Measurements from ENCODE around the gene SPRR4. TPM values are rescaled to one million over a fixed set of nuclear protein-coding genes. Genes with fewer than 3 reads are reported as not detected.

SPRR4 gene
- total RNA-seq, 1 experiment from 2014 or later = not detected

DNA sequence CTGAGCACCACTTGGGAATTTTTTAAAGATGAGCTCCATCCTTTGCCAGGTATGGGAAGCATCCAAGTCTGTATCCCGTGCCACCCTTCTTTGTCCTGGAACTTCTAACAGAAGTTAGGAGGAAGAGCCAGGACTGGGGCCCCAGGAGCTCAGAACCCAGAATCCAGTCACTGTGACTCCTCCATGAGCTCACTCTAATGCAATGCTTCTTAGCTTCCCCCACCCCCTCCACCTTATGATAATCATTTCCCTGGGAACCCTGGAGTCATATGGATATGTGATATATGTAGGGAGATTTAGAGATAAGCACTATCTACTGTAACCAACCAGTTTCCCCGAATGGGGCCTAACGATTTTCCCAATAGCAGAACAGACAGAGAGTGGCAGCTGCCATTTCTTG is 24.2 kb upstream of the SPRR4 start:
- CTCF ChIA-PET = interaction anchor here (0.9 to 1.2 kb wide), 3 partner anchors 28 to 247 kb away, joined by 3 to 4 read pairs (median 4); partner anchors contain the start of gene SMCP

More for the DNA sequence above, 24.2 kb upstream of the SPRR4 start:
- no peak for ATAC-seq
- Mint-ChIP-seq H3K4me3 (no peak overlapping the region), H3K9me3 (peaks cover 1% of the 10 kb centered on the region), H3K4me1 (no peaks in the 10 kb centered on the region), H3K27me3 (ENCODE audit: low read depth) (peaks cover 4% of the 10 kb centered on the region; the same call in 1 of the 2 replicates), H3K36me3 (no peaks in the 10 kb centered on the region), H3K27ac (no peak overlapping the region)
- no peak for DNase-seq (ENCODE audit: low spot score)
- POLR2A ChIA-PET = no interaction called here
- TF ChIP-seq ZNF671 (CRISPR knock-in tag; IDR thresholded peaks at IDR 0.05) = no peak
- no peak for TF ChIP-seq USF1 (CRISPR knock-in tag; IDR thresholded peaks at IDR 0.05)
- TF ChIP-seq, protein P1, sequence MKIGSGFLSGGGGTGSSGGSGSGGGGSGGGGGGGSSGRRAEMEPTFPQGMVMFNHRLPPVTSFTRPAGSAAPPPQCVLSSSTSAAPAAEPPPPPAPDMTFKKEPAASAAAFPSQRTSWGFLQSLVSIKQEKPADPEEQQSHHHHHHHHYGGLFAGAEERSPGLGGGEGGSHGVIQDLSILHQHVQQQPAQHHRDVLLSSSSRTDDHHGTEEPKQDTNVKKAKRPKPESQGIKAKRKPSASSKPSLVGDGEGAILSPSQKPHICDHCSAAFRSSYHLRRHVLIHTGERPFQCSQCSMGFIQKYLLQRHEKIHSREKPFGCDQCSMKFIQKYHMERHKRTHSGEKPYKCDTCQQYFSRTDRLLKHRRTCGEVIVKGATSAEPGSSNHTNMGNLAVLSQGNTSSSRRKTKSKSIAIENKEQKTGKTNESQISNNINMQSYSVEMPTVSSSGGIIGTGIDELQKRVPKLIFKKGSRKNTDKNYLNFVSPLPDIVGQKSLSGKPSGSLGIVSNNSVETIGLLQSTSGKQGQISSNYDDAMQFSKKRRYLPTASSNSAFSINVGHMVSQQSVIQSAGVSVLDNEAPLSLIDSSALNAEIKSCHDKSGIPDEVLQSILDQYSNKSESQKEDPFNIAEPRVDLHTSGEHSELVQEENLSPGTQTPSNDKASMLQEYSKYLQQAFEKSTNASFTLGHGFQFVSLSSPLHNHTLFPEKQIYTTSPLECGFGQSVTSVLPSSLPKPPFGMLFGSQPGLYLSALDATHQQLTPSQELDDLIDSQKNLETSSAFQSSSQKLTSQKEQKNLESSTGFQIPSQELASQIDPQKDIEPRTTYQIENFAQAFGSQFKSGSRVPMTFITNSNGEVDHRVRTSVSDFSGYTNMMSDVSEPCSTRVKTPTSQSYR (CRISPR knock-in tag; IDR thresholded peaks at IDR 0.05) = no peak
- no peak for TF ChIP-seq GABPB1 (CRISPR knock-in tag; IDR thresholded peaks at IDR 0.05)
- no peak for TF ChIP-seq FOXP1 (CRISPR knock-in tag; IDR thresholded peaks at IDR 0.05; ENCODE audit: borderline replicate concordance)
- no peak for TF ChIP-seq CDX4 (CRISPR knock-in tag; IDR thresholded peaks at IDR 0.05; ENCODE audit: borderline replicate concordance)
- TF ChIP-seq MYBL2 (CRISPR knock-in tag; IDR thresholded peaks at IDR 0.05) = no peak
- no peak for TF ChIP-seq EMX1 (CRISPR knock-in tag; IDR thresholded peaks at IDR 0.05)
- TF ChIP-seq ZNF416 (CRISPR knock-in tag; IDR thresholded peaks at IDR 0.05) = no peak
- no peak for TF ChIP-seq GRHL2 (CRISPR knock-in tag; IDR thresholded peaks at IDR 0.05; ENCODE audit: insufficient replicate concordance, severe bottlenecking)
- no peak for TF ChIP-seq ZNF396 (CRISPR knock-in tag; IDR thresholded peaks at IDR 0.05; ENCODE audit: borderline replicate concordance)
- TF ChIP-seq CREM (CRISPR knock-in tag; IDR thresholded peaks at IDR 0.05) = no peak
- no peak for TF ChIP-seq HMGA2 (CRISPR knock-in tag; IDR thresholded peaks at IDR 0.05)
- no peak for TF ChIP-seq ATF1 (CRISPR knock-in tag; IDR thresholded peaks at IDR 0.05)
- TF ChIP-seq, protein P2, sequence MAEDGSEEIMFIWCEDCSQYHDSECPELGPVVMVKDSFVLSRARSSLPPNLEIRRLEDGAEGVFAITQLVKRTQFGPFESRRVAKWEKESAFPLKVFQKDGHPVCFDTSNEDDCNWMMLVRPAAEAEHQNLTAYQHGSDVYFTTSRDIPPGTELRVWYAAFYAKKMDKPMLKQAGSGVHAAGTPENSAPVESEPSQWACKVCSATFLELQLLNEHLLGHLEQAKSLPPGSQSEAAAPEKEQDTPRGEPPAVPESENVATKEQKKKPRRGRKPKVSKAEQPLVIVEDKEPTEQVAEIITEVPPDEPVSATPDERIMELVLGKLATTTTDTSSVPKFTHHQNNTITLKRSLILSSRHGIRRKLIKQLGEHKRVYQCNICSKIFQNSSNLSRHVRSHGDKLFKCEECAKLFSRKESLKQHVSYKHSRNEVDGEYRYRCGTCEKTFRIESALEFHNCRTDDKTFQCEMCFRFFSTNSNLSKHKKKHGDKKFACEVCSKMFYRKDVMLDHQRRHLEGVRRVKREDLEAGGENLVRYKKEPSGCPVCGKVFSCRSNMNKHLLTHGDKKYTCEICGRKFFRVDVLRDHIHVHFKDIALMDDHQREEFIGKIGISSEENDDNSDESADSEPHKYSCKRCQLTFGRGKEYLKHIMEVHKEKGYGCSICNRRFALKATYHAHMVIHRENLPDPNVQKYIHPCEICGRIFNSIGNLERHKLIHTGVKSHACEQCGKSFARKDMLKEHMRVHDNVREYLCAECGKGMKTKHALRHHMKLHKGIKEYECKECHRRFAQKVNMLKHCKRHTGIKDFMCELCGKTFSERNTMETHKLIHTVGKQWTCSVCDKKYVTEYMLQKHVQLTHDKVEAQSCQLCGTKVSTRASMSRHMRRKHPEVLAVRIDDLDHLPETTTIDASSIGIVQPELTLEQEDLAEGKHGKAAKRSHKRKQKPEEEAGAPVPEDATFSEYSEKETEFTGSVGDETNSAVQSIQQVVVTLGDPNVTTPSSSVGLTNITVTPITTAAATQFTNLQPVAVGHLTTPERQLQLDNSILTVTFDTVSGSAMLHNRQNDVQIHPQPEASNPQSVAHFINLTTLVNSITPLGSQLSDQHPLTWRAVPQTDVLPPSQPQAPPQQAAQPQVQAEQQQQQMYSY (CRISPR knock-in tag; IDR thresholded peaks at IDR 0.05) = no peak
- no peak for TF ChIP-seq E2F1 (CRISPR knock-in tag; IDR thresholded peaks at IDR 0.05)
- no peak for TF ChIP-seq JUN (CRISPR knock-in tag; IDR thresholded peaks at IDR 0.05)
- TF ChIP-seq NR3C1 (CRISPR knock-in tag; conservative IDR thresholded peaks at IDR 0.05; ENCODE audit: low read depth) = no peak
- no peak for TF ChIP-seq ZBTB21 (CRISPR knock-in tag; IDR thresholded peaks at IDR 0.05; ENCODE audit: borderline replicate concordance)

Data from WTC11 (cell line).